ENCODE results near the gene DHCR24.

DNA sequence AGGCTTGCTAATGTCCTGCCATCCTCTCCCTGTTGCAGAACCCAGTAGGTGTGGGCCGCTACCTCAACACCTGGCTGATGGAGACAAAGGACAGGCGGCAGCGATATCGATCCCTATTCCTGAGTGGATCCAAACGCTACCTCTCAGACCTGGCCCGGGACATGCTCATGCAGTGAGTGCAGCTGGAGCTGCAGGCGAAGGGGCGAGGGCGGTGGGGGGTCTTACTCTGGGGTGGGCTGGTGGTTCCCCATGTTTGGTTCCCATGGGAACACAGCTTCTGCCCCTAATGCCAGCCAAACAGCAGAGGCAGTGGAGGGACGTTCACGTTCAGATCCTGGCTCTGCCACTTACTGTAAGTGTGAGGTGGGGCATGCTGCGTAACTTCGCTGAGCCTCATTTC, 70.0 kb downstream of the DHCR24 start:
- TF ChIP-seq POLR2AphosphoS5 (IDR thresholded peaks at IDR 0.05; ENCODE audit: borderline replicate concordance, low read depth, low read length): no peak
- TF ChIP-seq EZH2 (IDR thresholded peaks at IDR 0.05): no peak
- TF ChIP-seq FOXP2 (optimal IDR thresholded peaks at IDR 0.05; ENCODE audit: control extremely low read depth, extremely low read length, insufficient read depth): no peak

Data from SK-N-MC (cell line).